Activated CD4-positive, alpha-beta T cell treated with anti-CD3 and anti-CD28 coated beads, Interleukin-2, amount 10 ng/mL, durations not matched to agents 24 days and 14 days (primary cell): ENCODE measurements around the gene EFS. TPM values are rescaled to one million over a fixed set of nuclear protein-coding genes. Genes with fewer than 3 reads are reported as not detected.
"Not testable (repeated sequence)": the region's sequence is repeated elsewhere in the genome, so short reads cannot be mapped to it uniquely, and the experiment has no call there.

Source experiments
- DNase-seq: peaks from one replicate; pipeline ENCODE4 v3.0.0; 2022
- H3K27ac Mint-ChIP-seq: one replicate; pipeline ENCODE4 v1.8.0; 2022; ENCODE audit warnings: mild to moderate bottlenecking, mixed read lengths
- H3K27me3 Mint-ChIP-seq: one replicate; pipeline ENCODE4 v1.8.0; 2022; ENCODE audit warnings: mixed read lengths
- H3K36me3 Mint-ChIP-seq: one replicate; pipeline ENCODE4 v1.8.0; 2022; ENCODE audit warnings: low read depth, mild to moderate bottlenecking, mixed read lengths
- H3K4me1 Mint-ChIP-seq: one replicate; pipeline ENCODE4 v1.8.0; 2021; ENCODE audit warnings: mixed read lengths
- H3K4me3 Mint-ChIP-seq: one replicate; pipeline ENCODE4 v1.8.0; 2022; ENCODE audit warnings: mild to moderate bottlenecking, moderate library complexity, mixed read lengths
- H3K9me3 Mint-ChIP-seq: one replicate; pipeline ENCODE4 v1.8.0; 2021; ENCODE audit warnings: mixed read lengths
- intact Hi-C: fragments of 100-400 bp; cut with micrococcal nuclease; formaldehyde crosslinking; loops from one replicate; pipeline ENCODE4 v1.15.1; 2023
- total RNA-seq: library from RNA; stranded (reverse); gene quantifications from 2 replicates; pipeline ENCODE4 v1.2.3, GENCODE V29; 2022

Gene EFS
- total RNA-seq, 1 donor from 2014 or later: not detected

DNA sequence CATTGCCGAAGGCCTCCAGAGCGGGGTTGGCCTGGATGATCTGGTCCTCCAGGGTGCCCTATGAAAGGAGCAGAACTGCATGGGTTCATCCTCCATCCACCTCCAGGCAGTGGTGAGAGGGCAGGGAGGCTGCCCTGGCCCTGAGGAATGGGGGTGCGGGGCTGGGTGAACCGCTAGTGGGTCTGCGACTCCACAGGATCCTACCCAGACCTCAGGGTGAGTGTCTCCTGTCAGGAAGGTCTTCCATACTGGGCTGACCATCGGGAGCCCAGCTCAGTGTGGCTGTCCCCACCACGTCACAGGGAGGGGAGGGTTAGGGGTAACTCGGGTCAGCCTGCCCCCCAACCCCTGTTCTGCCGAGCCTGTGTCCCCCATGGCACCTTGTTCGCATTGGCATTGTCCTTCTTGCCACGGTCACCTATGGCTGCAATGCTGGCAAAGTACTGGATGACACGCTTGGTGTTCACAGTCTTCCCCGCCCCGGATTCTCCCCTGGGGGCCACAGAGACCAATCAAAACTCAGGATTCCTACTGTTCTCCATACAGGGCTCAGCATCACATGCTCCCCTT, 39.4 kb upstream of the EFS start:
- H3K27me3 Mint-ChIP-seq: peaks cover 4% of the 10 kb centered on the region
- no peaks in the 10 kb centered on the region for H3K36me3 Mint-ChIP-seq
- DNase-seq: no peak
- intact Hi-C loops: no loop called here
- no peaks in the 10 kb centered on the region for H3K4me1 Mint-ChIP-seq
- H3K4me3 Mint-ChIP-seq: no peak overlapping the region
- no peaks in the 10 kb centered on the region for H3K9me3 Mint-ChIP-seq
- no peak overlapping the region for H3K27ac Mint-ChIP-seq

DNA sequence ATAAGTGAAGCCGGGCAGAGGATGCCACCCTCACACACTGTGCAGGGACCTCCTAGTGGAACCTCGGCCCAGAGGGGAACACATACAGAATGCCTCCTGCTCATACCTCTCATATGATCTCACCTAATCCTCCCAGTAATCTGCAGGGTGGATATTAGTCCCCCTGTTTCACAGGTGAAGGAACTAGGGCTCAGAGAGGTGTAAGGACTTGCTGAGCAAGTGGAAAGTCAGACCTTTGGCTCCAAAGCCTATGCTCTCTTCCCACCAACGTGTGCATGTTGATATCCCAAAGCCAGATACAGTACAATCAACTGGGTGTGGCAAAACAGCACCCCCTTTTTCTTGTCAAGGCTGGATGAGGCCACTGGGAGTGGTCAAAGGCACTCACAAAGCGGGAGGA, 38.9 kb upstream of the EFS start:
- Mint-ChIP-seq H3K9me3 (no peaks in the 10 kb centered on the region), H3K4me3 (no peak overlapping the region), H3K36me3 (no peaks in the 10 kb centered on the region), H3K4me1 (no peaks in the 10 kb centered on the region), H3K27ac (no peak overlapping the region), H3K27me3 (peaks cover 4% of the 10 kb centered on the region)
- intact Hi-C loops: no loop called here
- no peak for DNase-seq

DNA sequence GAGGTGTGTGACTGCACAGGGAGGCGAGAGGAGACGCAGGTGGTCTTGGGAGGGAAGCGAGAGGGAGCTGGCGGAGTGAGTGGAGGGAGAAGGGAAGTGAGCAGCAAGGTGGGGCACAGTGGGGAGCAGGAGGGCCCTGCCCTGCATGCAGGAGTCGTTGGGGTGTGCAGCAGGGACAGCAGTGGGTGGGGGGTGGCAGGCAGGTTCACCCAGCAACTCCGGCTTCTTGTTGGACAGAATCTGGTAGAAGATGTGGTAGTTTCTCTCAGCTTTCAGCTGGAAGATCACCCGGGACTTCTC, 38.1 kb upstream of the EFS start:
- no peaks in the 10 kb centered on the region for H3K4me1 Mint-ChIP-seq
- no peak for DNase-seq
- H3K4me3 Mint-ChIP-seq: no peak overlapping the region
- H3K27me3 Mint-ChIP-seq: peaks cover 2% of the 10 kb centered on the region
- no peaks in the 10 kb centered on the region for H3K9me3 Mint-ChIP-seq
- intact Hi-C loops: no loop called here
- H3K36me3 Mint-ChIP-seq: no peaks in the 10 kb centered on the region
- no peak overlapping the region for H3K27ac Mint-ChIP-seq

DNA sequence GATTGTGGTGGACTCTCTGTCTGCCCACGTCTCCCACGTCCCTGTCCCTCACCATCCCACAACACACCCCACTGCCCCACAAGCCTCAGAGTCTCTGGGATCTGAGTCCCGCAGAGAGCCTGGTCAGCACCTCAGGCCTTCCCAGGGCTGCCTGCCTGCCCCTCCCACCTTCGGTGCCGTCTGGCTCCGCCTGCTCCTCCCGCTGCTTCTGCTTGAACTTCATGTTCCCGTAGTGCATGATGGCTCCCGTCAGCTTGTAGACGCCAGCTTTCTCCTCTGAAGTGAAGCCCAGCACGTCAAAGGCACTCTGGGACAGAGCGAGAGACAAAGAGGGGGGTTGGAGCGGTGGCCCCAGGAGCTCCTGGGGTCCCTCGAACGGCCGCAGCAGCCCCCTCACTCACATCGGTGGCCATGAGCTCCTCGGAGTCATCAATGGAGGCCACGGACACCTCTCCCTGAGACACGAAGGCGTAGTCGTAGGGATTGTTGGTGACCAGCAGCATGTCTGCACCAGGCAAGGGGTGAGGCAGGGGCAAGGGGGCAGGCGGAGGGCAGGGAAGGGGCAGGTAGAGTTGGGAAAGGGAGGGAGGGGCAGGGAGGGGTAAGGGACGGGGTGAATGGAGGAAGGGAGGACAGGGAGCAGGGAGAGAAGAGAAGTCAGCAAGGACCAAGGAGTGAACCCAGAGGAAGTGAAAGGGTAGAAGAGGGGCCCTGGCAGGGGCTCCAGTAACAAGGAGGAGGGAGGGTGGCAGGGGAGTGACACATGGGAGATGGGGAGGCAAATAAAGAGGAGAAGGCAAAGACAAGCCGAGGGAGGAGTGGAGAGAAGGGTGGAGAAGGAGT, 37.5 kb upstream of the EFS start:
- Mint-ChIP-seq H3K27ac (no peak overlapping the region), H3K27me3 (peaks cover 2% of the 10 kb centered on the region)

DNA sequence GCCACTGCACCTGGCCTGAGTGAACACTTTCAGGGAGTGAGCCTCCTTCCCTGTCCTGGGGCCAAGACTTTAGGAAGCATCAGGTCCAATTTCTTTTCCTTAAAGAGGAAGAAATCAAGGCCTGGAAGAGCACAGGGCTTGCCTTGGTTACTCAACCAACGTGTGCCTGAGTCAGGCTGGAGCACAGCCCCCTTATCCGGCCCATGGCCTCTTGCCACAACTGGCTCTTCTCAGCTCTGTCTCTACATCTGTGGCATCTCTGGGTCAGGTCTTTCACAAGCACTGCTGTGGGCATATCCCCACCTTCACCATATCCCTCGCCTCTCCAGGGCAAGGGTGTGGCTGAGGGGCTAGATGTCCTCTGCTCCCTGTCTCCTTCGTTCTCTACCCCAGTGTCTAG, 36.3 kb upstream of the EFS start:
- Mint-ChIP-seq H3K4me1 (no peaks in the 10 kb centered on the region), H3K27me3 (peaks cover 2% of the 10 kb centered on the region), H3K36me3 (no peaks in the 10 kb centered on the region), H3K27ac (no peak overlapping the region), H3K9me3 (no peaks in the 10 kb centered on the region), H3K4me3 (no peak overlapping the region)
- DNase-seq: no peak
- intact Hi-C loops: no loop called here

More for the DNA sequence above, 37.5 kb upstream of the EFS start:
- H3K36me3 Mint-ChIP-seq: no peaks in the 10 kb centered on the region
- H3K4me3 Mint-ChIP-seq: no peak overlapping the region
- intact Hi-C loops: no loop called here
- no peak for DNase-seq
- no peaks in the 10 kb centered on the region for H3K9me3 Mint-ChIP-seq
- no peaks in the 10 kb centered on the region for H3K4me1 Mint-ChIP-seq

DNA sequence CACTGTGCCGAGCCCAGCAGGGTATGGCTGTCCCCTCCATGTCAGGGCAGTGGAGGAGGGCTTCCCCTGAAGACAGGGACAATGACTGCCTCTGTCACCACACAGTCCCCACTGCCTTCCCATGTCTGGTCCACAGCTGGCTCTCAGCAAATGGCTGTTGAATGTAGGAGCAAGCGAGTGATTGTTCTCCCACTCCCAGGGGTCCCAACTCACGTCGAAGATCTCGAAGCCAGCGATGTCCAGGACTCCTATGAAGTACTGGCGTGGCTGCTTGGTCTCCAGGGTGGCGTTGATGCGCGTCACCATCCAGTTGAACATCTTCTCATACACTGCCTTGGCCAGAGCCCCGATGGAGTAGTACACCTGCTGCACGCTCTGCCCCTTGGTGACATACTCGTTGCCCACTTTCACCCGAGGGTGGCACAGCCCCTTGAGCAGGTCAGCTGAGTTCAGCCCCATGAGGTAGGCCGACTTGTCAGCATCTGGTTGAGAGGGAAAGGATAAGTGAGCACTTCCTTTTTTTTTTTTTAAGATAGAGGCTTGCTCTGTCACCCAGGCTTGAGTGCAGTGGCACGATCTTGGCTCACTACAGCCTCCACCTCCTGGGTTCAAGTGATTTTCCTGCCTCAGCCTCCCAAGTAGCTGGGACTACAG, 35.7 kb upstream of the EFS start:
- H3K4me3 Mint-ChIP-seq, H3K27ac Mint-ChIP-seq, H3K36me3 Mint-ChIP-seq, H3K9me3 Mint-ChIP-seq, DNase-seq, intact Hi-C loops, H3K27me3 Mint-ChIP-seq, H3K4me1 Mint-ChIP-seq: not testable (repeated sequence)

DNA sequence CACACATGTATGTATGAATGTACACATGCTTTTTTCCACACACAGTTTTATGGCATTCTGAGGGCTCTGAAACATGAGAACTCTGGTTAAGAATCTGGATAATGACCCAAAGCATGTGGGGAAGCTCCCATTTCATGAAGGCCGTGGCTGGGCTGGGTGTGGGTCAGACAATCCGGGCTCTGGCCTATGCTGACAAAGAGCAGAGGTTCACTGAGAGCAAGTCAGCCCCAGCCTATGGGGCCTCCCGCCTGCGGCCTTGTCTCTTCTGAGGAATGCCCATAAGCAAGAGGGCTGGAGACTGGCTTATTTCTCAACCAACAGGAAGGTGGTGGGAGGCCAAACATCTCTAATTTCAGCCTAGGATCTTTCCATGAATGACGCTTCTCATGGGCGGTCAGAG, 34.6 kb upstream of the EFS start:
- no peaks in the 10 kb centered on the region for H3K36me3 Mint-ChIP-seq
- no peaks in the 10 kb centered on the region for H3K9me3 Mint-ChIP-seq
- H3K27ac Mint-ChIP-seq: no peak overlapping the region
- no peak overlapping the region for H3K4me3 Mint-ChIP-seq
- H3K4me1 Mint-ChIP-seq: no peaks in the 10 kb centered on the region
- intact Hi-C loops: no loop called here
- no peak for DNase-seq
- H3K27me3 Mint-ChIP-seq: peaks cover 2% of the 10 kb centered on the region

DNA sequence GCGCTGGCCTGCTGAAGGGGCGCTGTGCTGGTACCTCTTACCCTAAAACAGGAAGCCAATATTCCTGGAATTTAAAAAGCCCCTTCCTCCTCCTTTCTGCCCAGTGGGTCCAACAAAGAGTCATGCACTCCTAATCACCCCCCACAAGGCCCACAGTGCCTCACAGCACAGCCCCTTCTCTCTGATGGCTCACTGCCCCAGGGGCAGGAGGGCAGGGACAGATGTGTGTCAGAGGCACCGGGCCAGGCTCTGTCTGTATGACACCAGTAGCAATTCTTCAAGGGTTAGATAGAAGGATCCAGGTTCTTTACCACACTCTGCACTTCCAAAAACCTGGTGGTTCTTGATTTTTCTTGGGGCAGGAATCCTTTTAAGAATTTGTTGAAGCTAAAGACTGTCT, 34.2 kb upstream of the EFS start:
- DNase-seq: no peak
- no peaks in the 10 kb centered on the region for H3K36me3 Mint-ChIP-seq
- no peak overlapping the region for H3K4me3 Mint-ChIP-seq
- intact Hi-C loops: no loop called here
- no peak overlapping the region for H3K27ac Mint-ChIP-seq
- no peaks in the 10 kb centered on the region for H3K9me3 Mint-ChIP-seq
- H3K4me1 Mint-ChIP-seq: no peaks in the 10 kb centered on the region
- H3K27me3 Mint-ChIP-seq: peaks cover 2% of the 10 kb centered on the region

DNA sequence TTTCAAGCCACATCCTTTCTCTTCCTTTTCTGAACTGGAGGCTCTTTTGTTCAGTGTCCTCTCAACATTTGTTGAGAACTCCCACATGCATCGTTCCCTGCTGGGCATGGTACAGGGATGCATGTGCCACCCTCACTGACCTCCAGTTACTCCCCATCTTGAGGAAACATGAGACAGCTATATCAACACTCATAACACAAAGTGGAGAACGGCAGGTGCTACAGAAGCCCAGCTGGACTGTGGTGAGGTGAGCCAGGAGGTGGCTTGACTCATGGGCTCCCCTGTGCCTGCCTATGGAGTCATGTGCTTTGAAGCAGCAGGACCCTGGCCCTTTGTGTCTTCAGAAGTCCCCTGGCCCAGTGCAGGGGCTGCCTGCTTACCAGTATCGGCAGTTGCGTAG, 33.4 kb upstream of the EFS start:
- Mint-ChIP-seq H3K4me1 (no peaks in the 10 kb centered on the region), H3K27me3 (peaks cover 2% of the 10 kb centered on the region), H3K9me3 (no peaks in the 10 kb centered on the region), H3K27ac (no peak overlapping the region), H3K36me3 (no peaks in the 10 kb centered on the region), H3K4me3 (no peak overlapping the region)
- intact Hi-C loops: no loop called here
- no peak for DNase-seq

DNA sequence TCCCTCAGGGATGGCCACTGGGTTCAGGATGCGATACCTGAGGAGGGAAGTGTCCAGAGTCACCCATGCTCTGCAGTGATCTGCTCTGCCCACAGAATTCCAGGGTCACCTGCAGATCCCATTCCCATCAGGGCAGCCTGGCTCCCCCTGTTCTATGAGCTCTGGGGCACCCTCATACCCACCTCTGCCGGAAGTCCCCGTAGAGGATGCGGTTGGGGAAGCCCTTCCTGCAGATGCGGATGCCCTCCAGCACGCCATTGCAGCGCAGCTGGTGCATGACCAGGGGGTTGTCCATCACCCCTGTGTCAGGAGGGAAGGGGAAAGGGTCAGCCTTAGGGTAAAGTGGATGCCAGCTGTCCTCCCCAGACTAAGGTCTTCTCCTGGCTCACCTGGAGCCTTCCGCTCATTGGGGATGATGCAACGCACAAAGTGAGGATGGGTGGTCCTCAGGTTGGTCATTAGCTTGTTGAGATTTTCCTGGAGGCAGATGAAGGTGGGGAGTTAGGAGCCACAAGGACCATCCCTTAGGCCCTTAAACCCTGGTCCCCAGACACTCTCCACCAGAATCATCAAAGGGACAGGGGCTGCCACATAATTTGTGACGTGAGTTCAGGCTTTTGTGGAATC, 31.9 kb upstream of the EFS start:
- H3K27ac Mint-ChIP-seq: no peak overlapping the region
- H3K9me3 Mint-ChIP-seq: no peaks in the 10 kb centered on the region
- H3K27me3 Mint-ChIP-seq: peaks cover 2% of the 10 kb centered on the region
- no peak overlapping the region for H3K4me3 Mint-ChIP-seq
- DNase-seq: no peak
- H3K4me1 Mint-ChIP-seq: no peaks in the 10 kb centered on the region
- no peaks in the 10 kb centered on the region for H3K36me3 Mint-ChIP-seq
- intact Hi-C loops: no loop called here

DNA sequence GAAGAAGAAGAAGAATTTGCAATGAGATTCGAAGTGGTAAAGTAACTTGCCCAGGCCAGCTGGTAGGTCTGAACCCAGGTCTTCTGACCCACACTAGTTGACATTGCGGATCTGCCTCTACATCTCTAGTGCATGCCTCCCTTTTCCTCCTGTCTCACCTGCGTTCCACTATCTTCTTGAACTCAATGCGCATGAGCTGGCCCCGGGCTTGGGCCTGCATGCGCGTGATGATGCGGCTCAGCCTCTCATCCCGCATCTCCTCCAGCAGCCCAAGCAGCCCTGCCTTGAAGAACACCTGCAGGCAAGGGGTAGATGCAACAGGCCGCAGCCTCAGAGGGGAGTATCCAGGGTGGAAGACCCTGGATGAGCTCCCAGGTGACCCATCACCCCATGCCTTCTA, 31.2 kb upstream of the EFS start:
- intact Hi-C loops: no loop called here
- Mint-ChIP-seq H3K27ac (no peak overlapping the region), H3K4me3 (no peak overlapping the region), H3K9me3 (no peaks in the 10 kb centered on the region), H3K36me3 (no peaks in the 10 kb centered on the region), H3K4me1 (no peaks in the 10 kb centered on the region), H3K27me3 (peaks cover 2% of the 10 kb centered on the region)
- DNase-seq: no peak

DNA sequence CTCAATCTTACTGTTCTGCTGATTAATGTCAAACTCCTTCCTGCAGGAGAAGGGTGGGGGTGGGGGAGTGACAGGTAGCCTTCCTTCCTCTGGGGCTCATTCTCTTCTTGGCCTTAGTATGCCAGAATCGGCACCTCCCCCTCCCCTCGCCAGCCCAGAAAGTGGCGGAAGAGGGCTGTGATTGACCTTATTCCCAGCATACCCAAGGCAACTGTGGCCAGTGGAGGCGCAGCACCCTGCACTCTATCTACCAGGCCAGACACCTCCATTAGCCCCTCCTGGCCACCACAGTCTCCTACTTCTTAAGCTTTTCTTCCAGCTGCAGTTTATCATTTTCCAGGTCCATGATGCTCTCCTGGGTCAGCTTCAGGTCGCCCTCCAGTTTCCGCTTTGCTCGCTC, 27.6 kb upstream of the EFS start:
- DNase-seq: no peak
- H3K4me3 Mint-ChIP-seq: no peak overlapping the region
- H3K9me3 Mint-ChIP-seq: no peaks in the 10 kb centered on the region
- H3K27me3 Mint-ChIP-seq: peaks cover 2% of the 10 kb centered on the region
- H3K4me1 Mint-ChIP-seq: no peaks in the 10 kb centered on the region
- intact Hi-C loops: no loop called here
- no peak overlapping the region for H3K27ac Mint-ChIP-seq
- H3K36me3 Mint-ChIP-seq: no peaks in the 10 kb centered on the region

DNA sequence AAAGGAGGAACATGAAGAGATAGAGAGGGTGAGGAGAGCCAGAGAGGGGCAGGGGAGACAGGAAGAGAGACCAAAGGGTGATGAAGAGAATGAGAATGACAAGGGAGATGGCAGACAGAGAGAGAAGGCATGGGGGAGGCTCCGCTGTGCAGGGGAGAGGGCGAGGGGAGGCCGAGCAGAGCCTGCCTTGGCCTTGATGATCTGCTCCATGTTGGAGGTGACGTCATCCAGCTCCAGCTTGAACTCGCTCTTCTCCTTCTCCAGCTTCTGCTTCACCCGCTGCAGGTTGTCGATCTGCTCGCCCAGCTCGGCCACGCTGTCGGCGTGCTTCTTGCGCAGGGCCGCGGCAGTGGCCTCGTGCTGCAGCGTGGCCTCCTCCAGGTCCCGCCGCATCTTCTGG, 24.9 kb upstream of the EFS start:
- H3K27me3 Mint-ChIP-seq, intact Hi-C loops, H3K36me3 Mint-ChIP-seq, H3K4me1 Mint-ChIP-seq, H3K4me3 Mint-ChIP-seq, H3K9me3 Mint-ChIP-seq, DNase-seq, H3K27ac Mint-ChIP-seq: not testable (repeated sequence)

DNA sequence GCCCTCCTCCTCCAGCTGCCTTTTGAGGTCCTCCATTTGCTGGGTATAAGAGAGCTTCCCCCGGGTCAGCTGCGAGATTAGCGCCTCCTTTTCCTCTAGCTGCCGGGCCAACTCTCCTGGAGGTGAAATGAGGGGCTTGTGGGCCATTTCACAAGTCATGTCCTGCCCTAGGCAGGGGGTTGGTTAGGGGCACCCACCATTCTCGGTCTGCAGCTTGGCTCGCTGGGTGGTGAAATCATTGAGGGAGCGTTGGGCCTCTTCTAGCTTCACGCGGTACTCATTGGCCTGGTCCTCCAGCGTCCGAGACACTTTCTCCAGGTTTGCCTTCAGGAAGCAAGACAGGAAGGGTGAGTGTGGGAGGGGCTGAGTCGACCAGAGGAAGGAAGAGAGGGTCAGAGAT, 24.4 kb upstream of the EFS start:
- Mint-ChIP-seq H3K36me3 (no peaks in the 10 kb centered on the region), H3K27me3 (peaks cover 3% of the 10 kb centered on the region), H3K4me1 (no peaks in the 10 kb centered on the region), H3K27ac (no peak overlapping the region), H3K9me3 (no peaks in the 10 kb centered on the region), H3K4me3 (no peak overlapping the region)
- intact Hi-C loops: no loop called here
- no peak for DNase-seq
